OCI-LY1 (cell line): ENCODE results near the gene HILPDA.

Source experiments
- H2AFZ ChIP-seq: fragments of 200-600 bp; sonication (generic), shearing (Covaris generic); 2 replicates; pipeline ENCODE4 v1.6.0; 2014; ENCODE audit warnings: antibody characterized with exemption, mild to moderate bottlenecking, low read length
- H3F3A ChIP-seq: fragments of 200-600 bp; sonication (generic), shearing (Covaris generic); 2 replicates; pipeline ENCODE4 v1.6.0; 2014; ENCODE audit warnings: mild to moderate bottlenecking, antibody characterized with exemption, low read length, moderate library complexity; ENCODE audit not compliant: insufficient read depth
- H3K27ac ChIP-seq: fragments of 200-600 bp; sonication (generic); 2 replicates; pipeline ENCODE4 v1.5.1; 2014; ENCODE audit warnings: low read length, mixed run types, mild to moderate bottlenecking, low read depth; ENCODE audit not compliant: poor library complexity, severe bottlenecking
- H3K27me3 ChIP-seq: fragments of 200-600 bp; sonication (generic); 2 replicates; pipeline ENCODE4 v1.6.0; 2014; ENCODE audit warnings: antibody characterized with exemption, mild to moderate bottlenecking, low read length, moderate library complexity; ENCODE audit not compliant: insufficient read depth
- H3K36me3 ChIP-seq: fragments of 200-600 bp; sonication (generic); 2 replicates; pipeline ENCODE4 v1.6.1; 2014; ENCODE audit warnings: mild to moderate bottlenecking, antibody characterized with exemption, low read length, moderate library complexity, mixed read lengths; ENCODE audit not compliant: insufficient read depth
- H3K4me1 ChIP-seq: fragments of 200-600 bp; sonication (generic); 2 replicates; pipeline ENCODE4 v1.5.1; 2014; ENCODE audit warnings: mild to moderate bottlenecking, low read length, moderate library complexity; ENCODE audit not compliant: insufficient read depth, severe bottlenecking
- H3K4me2 ChIP-seq: fragments of 200-600 bp; sonication (generic), shearing (Covaris generic); 2 replicates; pipeline ENCODE4 v1.6.1; 2014; ENCODE audit warnings: low read length
- H3K4me3 ChIP-seq: fragments of 200-600 bp; sonication (generic); 2 replicates; pipeline ENCODE4 v1.5.1; 2014; ENCODE audit warnings: low read length, low read depth, mild to moderate bottlenecking, mixed read lengths; ENCODE audit not compliant: poor library complexity, severe bottlenecking
- H3K79me2 ChIP-seq: fragments of 200-600 bp; shearing (Covaris generic); 2 replicates; pipeline ENCODE4 v1.6.1; 2016; ENCODE audit warnings: mixed run types, low read length, mixed read lengths; ENCODE audit not compliant: insufficient read depth
- H3K9ac ChIP-seq: fragments of 200-600 bp; sonication (generic), shearing (Covaris generic); 2 replicates; pipeline ENCODE4 v1.6.1; 2014; ENCODE audit warnings: mild to moderate bottlenecking, low read length, mixed read lengths
- H3K9me2 ChIP-seq: fragments of 200-600 bp; sonication (generic), shearing (Covaris generic); 2 replicates; pipeline ENCODE4 v1.6.1; 2014; ENCODE audit warnings: low read depth, mild to moderate bottlenecking, low read length, mixed read lengths
- H3K9me3 ChIP-seq: fragments of 200-600 bp; shearing (Covaris generic); 2 replicates; pipeline ENCODE4 v1.6.1; 2014; ENCODE audit warnings: low read length, mixed read lengths
- H4K20me1 ChIP-seq: fragments of 200-600 bp; sonication (generic), shearing (Covaris generic); 2 replicates; pipeline ENCODE4 v1.6.0; 2016; ENCODE audit warnings: mild to moderate bottlenecking, low read length; ENCODE audit not compliant: insufficient read depth
- EZH2 ChIP-seq: fragments of 200-600 bp; sonication (generic), shearing (Covaris generic); IDR thresholded peaks from 2 replicates; pipeline ENCODE4 v1.8.0; 2017; ENCODE audit warnings: borderline replicate concordance, mixed run types, mild to moderate bottlenecking, antibody characterized with exemption, low read length, moderate library complexity, mixed read lengths
- TF ChIP-seq, protein P1 (sequence below): fragments of 200-600 bp; sonication (generic), shearing (Covaris generic); IDR thresholded peaks from 2 replicates; pipeline ENCODE4 v1.5.1; 2017; ENCODE audit warnings: mild to moderate bottlenecking, antibody characterized with exemption, low read length, moderate library complexity, mixed read lengths

Gene HILPDA, protein sequence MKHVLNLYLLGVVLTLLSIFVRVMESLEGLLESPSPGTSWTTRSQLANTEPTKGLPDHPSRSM

DNA sequence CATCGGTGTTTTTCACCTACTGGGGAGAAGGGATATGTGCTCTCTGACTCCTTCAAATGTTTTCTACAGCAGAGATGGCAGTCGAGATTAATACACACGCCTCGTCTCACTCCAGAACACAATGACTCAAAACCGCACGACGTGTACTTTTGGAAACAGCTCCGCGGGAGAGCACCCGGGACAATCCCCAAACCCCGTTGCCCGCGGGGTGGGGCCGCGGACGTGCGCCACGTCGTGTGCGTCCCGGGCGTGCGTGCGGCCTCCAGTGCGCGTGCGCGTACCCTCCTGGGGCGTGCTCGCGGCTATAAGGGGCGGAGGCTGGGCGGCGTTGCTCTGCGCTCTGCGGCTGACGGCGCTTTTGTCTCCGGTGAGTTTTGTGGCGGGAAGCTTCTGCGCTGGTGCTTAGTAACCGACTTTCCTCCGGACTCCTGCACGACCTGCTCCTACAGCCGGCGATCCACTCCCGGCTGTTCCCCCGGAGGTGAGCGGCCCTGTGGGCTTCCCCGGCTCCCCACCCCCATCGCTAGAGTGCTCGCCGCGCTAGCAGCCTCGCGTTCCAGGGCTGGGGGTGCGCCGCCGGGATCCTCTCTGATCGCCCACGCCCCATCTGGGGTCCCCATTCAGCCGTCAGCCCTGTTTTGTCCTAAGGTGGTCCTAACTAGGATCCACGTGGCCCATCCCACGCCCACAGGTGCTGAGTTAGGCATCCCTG lies at the start of gene HILPDA:
Gene HILPDA (plus strand): TSS at position 336 of the 712 bp plus-strand sequence. CDS start 1,391 bp downstream, outside the sequence.
- Histone ChIP-seq H4K20me1 (no peaks in the 10 kb centered on the region), H3K4me2 (peak within 1 kb of the TSS; percentile 87), H3K4me1 (peaks cover 42% of the 10 kb centered on the region), H3K4me3 (peak within 1 kb of the TSS; percentile 79), H2AFZ (peak within 1 kb of the TSS; percentile 63), H3K9me2 (no peaks in the 10 kb centered on the region), H3K9me3 (no peaks in the 10 kb centered on the region), H3F3A (no peaks in the 10 kb centered on the region), H3K9ac (peak within 1 kb of the TSS; percentile 86), H3K27me3 (no peaks in the 10 kb centered on the region; the same call in 1 of the 2 replicates), H3K79me2 (peaks cover 11% of the 10 kb centered on the region), H3K27ac (peak within 1 kb of the TSS; percentile 17), H3K36me3 (peaks cover 10% of the 10 kb centered on the region; the same call in 1 of the 2 replicates)
- no peak for TF ChIP-seq EZH2
- TF ChIP-seq, protein P1, sequence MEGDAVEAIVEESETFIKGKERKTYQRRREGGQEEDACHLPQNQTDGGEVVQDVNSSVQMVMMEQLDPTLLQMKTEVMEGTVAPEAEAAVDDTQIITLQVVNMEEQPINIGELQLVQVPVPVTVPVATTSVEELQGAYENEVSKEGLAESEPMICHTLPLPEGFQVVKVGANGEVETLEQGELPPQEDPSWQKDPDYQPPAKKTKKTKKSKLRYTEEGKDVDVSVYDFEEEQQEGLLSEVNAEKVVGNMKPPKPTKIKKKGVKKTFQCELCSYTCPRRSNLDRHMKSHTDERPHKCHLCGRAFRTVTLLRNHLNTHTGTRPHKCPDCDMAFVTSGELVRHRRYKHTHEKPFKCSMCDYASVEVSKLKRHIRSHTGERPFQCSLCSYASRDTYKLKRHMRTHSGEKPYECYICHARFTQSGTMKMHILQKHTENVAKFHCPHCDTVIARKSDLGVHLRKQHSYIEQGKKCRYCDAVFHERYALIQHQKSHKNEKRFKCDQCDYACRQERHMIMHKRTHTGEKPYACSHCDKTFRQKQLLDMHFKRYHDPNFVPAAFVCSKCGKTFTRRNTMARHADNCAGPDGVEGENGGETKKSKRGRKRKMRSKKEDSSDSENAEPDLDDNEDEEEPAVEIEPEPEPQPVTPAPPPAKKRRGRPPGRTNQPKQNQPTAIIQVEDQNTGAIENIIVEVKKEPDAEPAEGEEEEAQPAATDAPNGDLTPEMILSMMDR: no peak

DNA sequence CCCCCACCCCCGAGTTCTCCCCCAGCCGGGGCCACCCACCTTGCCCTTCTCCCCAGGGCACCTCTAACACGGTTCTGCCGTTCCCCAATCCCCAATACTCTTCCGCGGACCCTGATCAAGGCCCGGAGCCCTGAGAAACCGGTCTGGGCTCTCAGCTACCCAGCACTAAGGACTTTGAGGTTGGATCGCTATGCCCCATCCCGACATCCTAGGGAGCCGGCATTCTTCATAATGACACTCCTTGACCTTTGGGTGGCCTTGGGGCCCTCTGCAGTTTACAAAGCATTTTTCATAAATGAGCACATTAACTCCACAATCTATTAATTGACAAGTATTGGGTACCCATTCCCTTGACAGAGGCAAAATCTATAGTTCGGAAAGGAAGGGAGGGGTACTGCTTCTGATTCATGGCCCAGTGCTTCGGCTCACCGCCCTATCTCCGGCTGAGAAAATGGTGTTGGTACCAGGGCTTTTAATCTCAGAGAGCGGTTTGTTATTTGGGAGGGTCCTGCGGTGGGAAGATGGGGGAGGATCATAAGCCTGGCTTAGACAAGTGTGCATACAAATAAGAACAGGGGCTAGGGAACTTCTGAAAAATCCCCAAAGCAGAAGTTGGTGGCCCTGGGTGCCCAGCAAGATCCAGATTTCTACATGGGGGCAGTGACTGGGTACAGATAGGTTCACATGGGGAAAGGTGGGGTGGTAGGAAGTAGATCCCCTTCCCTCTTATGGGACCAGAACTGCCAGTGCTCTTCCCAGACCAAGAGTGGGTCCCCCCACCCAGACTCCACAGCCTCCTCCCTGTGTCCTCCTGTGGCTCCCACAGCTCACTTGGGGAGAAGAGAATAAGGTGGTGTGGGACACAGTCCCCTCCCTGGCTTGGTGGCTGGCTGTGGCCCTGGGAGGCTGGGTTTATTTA lies 49.1 kb upstream of the HILPDA start:
- H3K9me3 ChIP-seq: no peaks in the 10 kb centered on the region
- 0 out of 2 replicates have a peak, but pooled peaks cover 12% of the 10 kb centered on the region for H3K27me3 ChIP-seq
- H3K4me1 ChIP-seq: peaks cover 36% of the 10 kb centered on the region
- peaks cover 12% of the 10 kb centered on the region; the same call in 1 of the 2 replicates for H3K36me3 ChIP-seq
- H3F3A ChIP-seq: 0 out of 2 replicates have a peak, but pooled peaks cover 7% of the 10 kb centered on the region
- no peaks in the 10 kb centered on the region for H4K20me1 ChIP-seq
- H3K9me2 ChIP-seq: no peaks in the 10 kb centered on the region
- H3K4me3 ChIP-seq: no peak overlapping the region
- TF ChIP-seq, protein P1: no peak
- TF ChIP-seq EZH2: no peak
- H3K79me2 ChIP-seq: no peaks in the 10 kb centered on the region
- no peak overlapping the region for H3K9ac ChIP-seq
- peak overlapping the region; percentile 39; the same call in 1 of the 2 replicates for H3K4me2 ChIP-seq
- no peak overlapping the region for H3K27ac ChIP-seq
- no peak overlapping the region for H2AFZ ChIP-seq

DNA sequence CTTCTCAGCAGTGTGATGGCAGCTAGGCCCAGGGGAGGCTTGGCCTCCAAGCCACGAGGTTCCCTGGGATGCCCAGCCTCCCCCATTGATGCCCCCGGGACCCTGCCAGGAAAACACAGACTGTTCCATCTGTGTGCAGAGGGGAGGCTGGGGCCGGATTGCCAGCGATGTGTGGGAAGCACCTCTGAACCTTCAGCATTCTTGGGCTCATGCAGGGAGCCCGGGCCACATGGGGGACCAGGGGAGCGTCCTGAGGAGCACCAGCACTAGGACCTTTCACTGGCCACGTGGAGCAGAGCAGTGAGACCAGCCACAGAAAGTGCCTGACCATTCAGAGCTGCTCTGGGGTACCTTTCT lies 48.5 kb upstream of the HILPDA start:
- H3K79me2 ChIP-seq: no peaks in the 10 kb centered on the region
- H3K36me3 ChIP-seq: peaks cover 9% of the 10 kb centered on the region; the same call in 1 of the 2 replicates
- no peak overlapping the region for H3K4me3 ChIP-seq
- no peaks in the 10 kb centered on the region for H3K9me2 ChIP-seq
- no peak overlapping the region for H3K4me2 ChIP-seq
- no peak overlapping the region for H3K9ac ChIP-seq
- H3F3A ChIP-seq: 0 out of 2 replicates have a peak, but pooled peaks cover 7% of the 10 kb centered on the region
- no peak overlapping the region for H3K27ac ChIP-seq
- no peak for TF ChIP-seq EZH2
- TF ChIP-seq, protein P1: no peak
- 0 out of 2 replicates have a peak, but pooled peaks cover 12% of the 10 kb centered on the region for H3K27me3 ChIP-seq
- no peaks in the 10 kb centered on the region for H3K9me3 ChIP-seq
- H4K20me1 ChIP-seq: no peaks in the 10 kb centered on the region
- peaks cover 36% of the 10 kb centered on the region for H3K4me1 ChIP-seq
- no peak overlapping the region for H2AFZ ChIP-seq
